Stimulated activated CD4-positive, alpha-beta T cell treated with anti-CD3 and anti-CD28 coated beads, Interleukin-12 subunit alpha, Interleukin-12 subunit beta, amount 100 ng/mL, for 24 hours (primary cell): ENCODE results near the gene LDHAL6A.
"Not testable (repeated sequence)": the region's sequence is repeated elsewhere in the genome, so short reads cannot be mapped to it uniquely, and the experiment has no call there.

Experiments
- DNase-seq, 2 experiments: peaks; one replicate each; pipeline ENCODE4 v3.0.0-alpha.2; 2020; ENCODE audit warnings: low read depth in 2 of 2

LDHAL6A gene

GRCh38 chr11:18455686-18456372, at the start of gene LDHAL6A:
Gene LDHAL6A, plus strand, starts transcription at chr11:18455856. Its CDS starts 825 bp downstream, at chr11:18456681.
- DNase-seq = no peak

GRCh38 chr11:18407400-18407799, 48.3 kb upstream of the LDHAL6A start:
- not testable (repeated sequence) for DNase-seq

DNA sequence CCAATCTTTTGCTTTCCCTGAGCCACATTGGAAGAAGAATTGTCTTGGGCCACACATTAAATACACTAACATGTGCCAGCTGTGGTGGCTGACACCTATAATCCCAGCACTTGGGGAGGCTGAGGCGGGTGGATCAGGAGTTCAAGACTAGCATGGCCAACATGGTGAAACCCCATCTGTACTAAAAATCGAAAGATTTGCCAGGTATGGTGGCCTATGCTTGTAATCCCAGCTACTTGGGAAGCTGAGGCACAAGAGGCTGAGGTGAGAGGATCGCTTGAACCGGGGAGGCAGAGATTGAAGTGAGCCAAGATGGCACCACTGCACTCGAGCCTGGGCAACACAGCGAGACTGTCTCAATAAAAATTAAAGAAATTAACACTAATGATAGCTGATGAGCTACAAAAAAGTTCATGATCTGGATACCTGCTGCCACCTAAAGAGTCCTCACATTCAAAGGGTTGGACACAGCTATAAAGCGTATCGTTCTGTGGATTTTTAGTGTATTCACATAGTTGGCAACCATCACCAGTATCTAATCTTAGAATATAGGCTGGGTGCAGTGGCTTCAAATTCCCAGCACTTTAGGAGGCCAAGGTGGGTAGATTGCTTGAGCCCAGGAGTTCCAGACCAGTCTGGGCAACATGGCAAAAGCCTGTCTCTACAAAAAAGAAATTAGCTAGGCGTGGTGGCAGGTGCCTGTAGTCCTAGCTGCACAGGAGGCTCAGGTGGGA, 46.9 kb upstream of the LDHAL6A start:
- no peak for DNase-seq

DNA sequence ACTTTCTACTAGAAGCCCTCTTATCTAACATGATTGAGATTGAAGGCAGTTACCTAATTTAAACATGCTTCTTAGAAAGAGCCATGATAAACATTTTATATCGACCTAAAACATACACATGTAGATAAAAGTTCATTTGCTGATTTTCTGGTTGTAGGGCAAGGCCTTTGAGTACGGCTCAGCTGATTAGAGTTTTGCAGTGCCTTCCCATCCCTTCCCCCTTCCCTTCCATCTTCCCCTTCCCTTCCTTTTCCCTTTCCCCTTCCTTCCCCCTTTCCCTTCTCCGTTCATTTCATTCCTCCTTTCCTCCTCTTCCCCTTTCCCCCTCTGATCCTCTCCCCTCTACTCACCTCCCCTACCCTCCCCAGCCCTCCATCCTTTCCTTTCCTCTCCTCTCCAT, 39.2 kb upstream of the LDHAL6A start:
- no peak for DNase-seq

- no peak for DNase-seq
These were observed 36.6 kb upstream of the LDHAL6A start for GRCh38 chr11:18419040-18419439.

- DNase-seq = no peak
These were observed 35.6 kb upstream of the LDHAL6A start for GRCh38 chr11:18420067-18420466.

GRCh38 chr11:18427240-18427639, 28.4 kb upstream of the LDHAL6A start:
- no peak for DNase-seq

DNA sequence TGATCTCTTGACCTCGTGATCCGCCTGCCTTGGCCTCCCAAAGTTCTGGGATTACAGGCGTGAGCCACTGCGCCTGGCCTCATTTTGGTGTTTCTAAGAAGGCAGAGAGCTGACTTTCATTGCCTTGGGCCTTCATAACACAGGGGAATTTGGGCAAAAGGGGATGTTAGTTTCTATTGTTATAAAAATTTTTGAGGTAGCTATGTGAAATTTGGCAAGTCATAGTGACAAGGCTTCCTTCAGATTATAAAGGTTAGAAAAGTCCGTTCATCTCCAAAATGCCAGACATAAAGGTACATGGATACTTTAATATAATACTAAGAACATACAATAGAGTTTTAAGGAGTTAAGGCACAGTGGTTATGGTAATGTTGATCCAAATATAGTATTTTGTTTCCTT, 26.3 kb upstream of the LDHAL6A start:
- DNase-seq = no peak

DNA sequence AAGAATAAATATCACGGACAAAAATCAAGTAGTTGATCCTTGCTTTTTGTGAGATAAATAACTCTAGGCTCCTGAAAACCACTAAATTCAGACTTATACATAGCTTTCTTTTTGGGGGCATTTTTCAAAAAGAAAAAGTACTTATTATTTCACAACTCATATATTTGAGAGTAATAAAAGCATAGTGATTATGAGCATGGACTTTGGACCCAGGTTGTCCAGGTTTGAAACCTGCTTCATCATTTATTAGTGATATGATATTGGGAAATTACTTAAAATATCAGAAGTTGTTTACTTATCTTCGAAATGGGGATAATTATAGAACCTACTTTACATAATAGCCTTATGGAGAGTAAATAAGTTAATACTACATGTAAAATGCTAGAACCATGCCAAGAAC, 17.0 kb upstream of the LDHAL6A start:
- no peak for DNase-seq

DNA sequence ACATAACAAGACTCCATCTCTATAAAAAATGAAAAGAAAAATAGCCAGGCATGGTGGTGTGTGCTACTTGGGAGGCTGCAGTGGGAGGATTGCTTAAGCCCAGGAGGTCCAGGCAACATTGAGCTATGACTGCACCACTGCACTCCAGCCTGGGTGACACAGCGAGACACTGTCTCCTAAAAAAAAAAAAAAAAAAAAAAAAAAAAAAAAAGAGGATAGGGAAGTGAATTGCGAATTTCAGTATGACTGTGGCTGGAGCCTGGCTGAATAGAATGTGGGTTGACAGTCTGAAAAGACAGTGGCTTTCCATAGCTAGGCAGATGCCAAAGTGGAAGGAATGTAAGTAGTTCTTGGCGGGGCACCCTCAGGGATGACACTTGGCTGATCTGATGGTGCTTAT, 6.4 kb upstream of the LDHAL6A start:
- DNase-seq = no peak

GRCh38 chr11:18452927-18453326, 2.7 kb upstream of the LDHAL6A start:
- DNase-seq = no peak

DNA sequence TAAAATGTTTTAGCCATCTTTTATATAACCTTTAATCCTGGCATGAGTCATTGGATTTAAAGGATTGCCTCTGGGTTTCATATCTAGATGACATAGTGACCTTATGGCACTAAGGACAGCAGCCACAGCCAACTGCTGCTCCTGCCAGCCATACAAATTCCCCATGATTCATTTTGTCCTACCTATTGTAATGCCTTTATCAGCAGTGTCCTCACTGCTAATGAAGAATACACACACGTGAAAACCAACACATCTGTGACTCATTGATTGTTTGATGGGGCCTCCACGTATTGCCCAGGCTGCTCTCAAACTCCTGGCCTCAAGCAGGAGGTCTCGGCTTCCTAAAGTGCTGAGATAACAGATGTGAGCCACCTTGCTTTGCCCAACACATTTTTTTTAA, 1.8 kb downstream of the LDHAL6A start:
- DNase-seq = no peak

GRCh38 chr11:18459634-18460033, 4.0 kb downstream of the LDHAL6A start:
- DNase-seq = no peak

DNA sequence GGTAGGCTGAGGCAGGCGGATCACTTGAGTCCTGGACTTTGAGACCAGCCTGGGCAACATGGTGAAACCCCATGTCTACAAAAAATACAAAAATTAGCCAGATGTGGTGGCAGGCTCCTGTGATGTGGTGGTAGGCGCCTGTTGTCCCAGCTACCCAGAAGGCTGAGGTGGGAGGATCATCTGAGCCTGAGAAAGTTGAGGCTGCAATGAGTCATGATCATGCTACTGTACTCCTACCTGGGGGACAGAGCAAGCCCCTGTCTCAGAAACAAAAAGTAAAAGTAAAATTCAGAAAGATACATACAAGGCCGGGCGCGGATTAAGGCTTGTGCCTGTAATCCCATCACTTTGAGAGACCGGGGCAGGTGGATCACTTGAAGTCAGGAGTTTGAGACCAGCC, 6.3 kb downstream of the LDHAL6A start:
- no peak for DNase-seq

DNA sequence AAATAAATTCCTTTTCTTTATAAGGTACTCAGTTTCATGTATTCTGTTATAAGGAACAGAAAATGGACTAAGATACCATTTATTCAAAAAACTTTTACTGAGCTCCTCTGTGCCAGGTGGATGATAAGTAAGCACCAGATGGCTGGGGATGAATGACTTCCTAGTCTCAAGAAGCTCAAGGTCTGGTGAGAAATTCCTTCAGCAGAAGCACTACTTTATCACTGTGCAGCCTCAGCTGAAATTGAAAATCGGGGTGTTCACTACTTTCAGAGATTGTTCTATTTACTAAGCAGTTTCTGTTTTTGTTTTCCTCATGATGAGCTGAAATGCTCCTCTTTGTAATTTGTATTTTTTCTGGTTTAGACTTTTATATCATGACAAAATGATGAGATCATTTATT, 7.8 kb downstream of the LDHAL6A start:
- DNase-seq = no peak

DNA sequence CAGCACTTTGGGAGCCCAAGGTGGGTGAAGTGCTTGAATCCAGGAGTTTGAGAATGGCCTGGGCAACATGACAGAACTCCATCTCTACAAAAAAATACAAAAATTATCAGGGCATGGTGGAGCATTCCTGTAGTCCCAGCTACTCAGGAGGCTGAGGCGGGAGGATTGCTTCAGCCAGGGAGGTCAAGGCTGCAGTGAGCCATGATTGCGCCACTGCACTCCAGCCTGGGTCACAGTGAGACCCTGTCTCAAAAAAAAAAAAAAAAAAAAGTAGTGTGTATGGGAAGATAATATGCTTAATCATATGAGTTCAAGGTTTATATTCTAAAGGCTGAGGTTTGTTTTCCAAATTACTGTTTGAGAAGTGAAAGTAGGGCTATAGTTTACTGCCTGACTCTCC, 10.7 kb downstream of the LDHAL6A start:
- no peak for DNase-seq

DNA sequence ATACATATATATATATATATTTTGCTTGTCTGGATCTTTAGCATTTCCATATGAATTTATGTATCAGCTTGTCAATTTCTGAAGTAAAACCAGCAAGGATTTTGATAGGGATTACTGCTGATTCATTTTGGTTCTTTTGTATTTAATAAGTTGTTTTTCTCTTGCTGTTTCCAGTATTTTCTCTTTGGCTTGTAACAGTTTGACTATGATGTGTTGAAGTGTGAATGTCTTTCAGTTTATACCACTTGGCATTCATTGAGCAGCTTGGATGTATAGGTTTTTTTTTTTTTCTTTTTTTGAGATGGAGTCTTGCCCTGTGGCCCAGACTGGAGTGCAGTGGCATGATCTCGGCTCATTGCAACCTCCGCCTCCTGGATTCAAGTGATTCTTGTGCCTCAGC, 12.4 kb downstream of the LDHAL6A start:
- no peak for DNase-seq

DNA sequence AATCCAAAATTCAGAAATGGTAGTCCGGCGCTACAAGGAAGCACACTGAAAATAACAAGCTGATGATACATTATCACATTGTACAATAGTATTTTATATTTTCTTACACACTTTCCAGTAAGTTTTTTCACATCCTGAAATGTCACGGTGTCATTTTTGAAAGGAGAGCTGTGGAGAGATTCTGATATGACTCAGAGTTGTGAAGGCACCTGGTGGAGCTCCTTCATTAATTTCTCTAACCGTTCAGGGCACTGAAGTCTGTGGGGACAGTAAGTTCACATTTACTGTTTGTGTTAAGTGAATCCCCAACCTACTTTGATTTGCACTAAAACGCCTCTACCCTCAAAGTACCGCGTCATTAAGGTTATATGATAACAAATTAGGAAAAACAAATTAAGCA, 13.3 kb downstream of the LDHAL6A start:
- no peak for DNase-seq

- no peak for DNase-seq
These were observed 16.3 kb downstream of the LDHAL6A start for GRCh38 chr11:18471995-18472394.

DNA sequence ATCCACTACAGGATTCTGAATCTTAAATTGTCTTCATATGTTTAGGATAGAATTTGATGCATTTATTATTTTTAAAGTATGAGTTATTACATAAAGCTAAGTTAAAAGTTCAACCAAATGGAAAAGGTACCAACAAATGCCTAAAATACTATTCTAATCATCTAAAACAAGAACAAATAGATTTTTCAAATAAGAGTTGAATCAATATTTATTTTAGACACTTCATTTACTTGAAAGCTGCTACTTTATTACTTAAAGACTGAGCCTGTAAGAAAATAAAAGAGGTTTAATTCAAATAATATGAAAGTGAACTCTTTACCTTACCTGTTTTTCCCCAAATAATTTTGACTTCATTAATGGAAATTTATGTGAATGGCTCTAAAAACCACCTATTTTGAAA, 16.9 kb downstream of the LDHAL6A start:
- no peak for DNase-seq

GRCh38 chr11:18479063-18479462, 23.4 kb downstream of the LDHAL6A start:
- DNase-seq = no peak

- DNase-seq = no peak
These were observed 30.4 kb downstream of the LDHAL6A start for GRCh38 chr11:18485913-18486528.

GRCh38 chr11:18490319-18490718, 34.7 kb downstream of the LDHAL6A start:
- no peak for DNase-seq
